SU-DHL-6 (cell line): ENCODE results near the gene CFAP107.

ENCODE experiments used
- H2AFZ ChIP-seq: fragments of 200-600 bp; sonication (generic); 2 replicates; pipeline ENCODE4 v1.6.1; 2014; ENCODE audit warnings: low read depth, mild to moderate bottlenecking, moderate library complexity, mixed read lengths, antibody characterized with exemption, low read length; ENCODE audit not compliant: severe bottlenecking
- H3F3A ChIP-seq: fragments of 200-600 bp; shearing (Covaris generic); 2 replicates; pipeline ENCODE4 v1.6.0; 2016; ENCODE audit warnings: antibody characterized with exemption, mild to moderate bottlenecking; ENCODE audit not compliant: insufficient read depth
- H3K27ac ChIP-seq: fragments of 200-600 bp; sonication (generic); 2 replicates; pipeline ENCODE4 v1.5.1; 2016; ENCODE audit warnings: low read depth, mild to moderate bottlenecking, low read length, moderate library complexity, mixed read lengths
- H3K27me3 ChIP-seq: fragments of 200-600 bp; sonication (generic), shearing (Covaris generic); 2 replicates; pipeline ENCODE4 v1.6.0; 2014; ENCODE audit warnings: mild to moderate bottlenecking, low read length
- H3K36me3 ChIP-seq: fragments of 200-600 bp; sonication (generic); 2 replicates; pipeline ENCODE4 v1.6.1; 2014; ENCODE audit warnings: mild to moderate bottlenecking, low read length, mixed read lengths
- H3K4me2 ChIP-seq: fragments of 300-600, 200-600 bp; shearing (Covaris generic), sonication (generic); 2 replicates; pipeline ENCODE4 v1.6.0; 2014; ENCODE audit warnings: low read length, low read depth, mild to moderate bottlenecking; ENCODE audit not compliant: poor library complexity, severe bottlenecking
- H3K4me3 ChIP-seq: fragments of 200-600 bp; sonication (generic); 2 replicates; pipeline ENCODE4 v1.5.1; 2014; ENCODE audit warnings: antibody characterized with exemption, low read length, mild to moderate bottlenecking, mixed read lengths; ENCODE audit not compliant: insufficient read depth, poor library complexity, severe bottlenecking
- H3K79me2 ChIP-seq: fragments of 200-600 bp; sonication (generic); 2 replicates; pipeline ENCODE4 v1.6.1; 2014; ENCODE audit warnings: mild to moderate bottlenecking, low read length, moderate library complexity; ENCODE audit not compliant: insufficient read depth
- H3K9ac ChIP-seq: fragments of 200-600 bp; sonication (generic); 2 replicates; pipeline ENCODE4 v1.7.0; 2014; ENCODE audit warnings: mild to moderate bottlenecking, low read length
- H3K9me2 ChIP-seq: fragments of 200-600 bp; sonication (generic); replicated peaks from 2 replicates; pipeline ENCODE4 v1.6.1; 2014; ENCODE audit warnings: low read length; ENCODE audit not compliant: insufficient read depth
- H3K9me3 ChIP-seq: fragments of 200-600 bp; sonication (generic); 2 replicates; pipeline ENCODE4 v1.6.1; 2014; ENCODE audit warnings: low read length, mixed read lengths; ENCODE audit not compliant: insufficient read depth
- H4K20me1 ChIP-seq: fragments of 200-600 bp; sonication (generic); 2 replicates; pipeline ENCODE4 v1.6.1; 2014; ENCODE audit warnings: low read depth, mild to moderate bottlenecking, antibody characterized with exemption, low read length, moderate library complexity, mixed read lengths
- CTCF ChIP-seq: fragments of 200-600 bp; sonication (generic); IDR thresholded peaks from one replicate; pipeline ENCODE4 v1.5.1; 2017; ENCODE audit warnings: antibody characterized with exemption, mild to moderate bottlenecking, low read length, moderate library complexity; ENCODE audit not compliant: insufficient read depth, poor library complexity, severe bottlenecking
- EZH2phosphoT487 ChIP-seq: fragments of 200-600 bp; sonication (generic), shearing (Covaris generic); conservative IDR thresholded peaks from 2 replicates; pipeline ENCODE4 v1.6.1; 2018; ENCODE audit warnings: mild to moderate bottlenecking, antibody characterized with exemption, low read length, moderate library complexity, mixed read lengths

The CFAP107 gene

GRCh38 chr1:12709091-12709491 lies 36.9 kb upstream of the CFAP107 start:
- TF ChIP-seq EZH2phosphoT487 = no peak
- TF ChIP-seq CTCF = no peak
- H4K20me1 ChIP-seq = no peaks in the 10 kb centered on the region
- no peak overlapping the region for H3K4me2 ChIP-seq
- H3K36me3 ChIP-seq = no peaks in the 10 kb centered on the region
- no peaks in the 10 kb centered on the region for H3K79me2 ChIP-seq
- no peak overlapping the region for H3K9ac ChIP-seq
- H3K27ac ChIP-seq = no peak overlapping the region
- no peaks in the 10 kb centered on the region for H3K9me2 ChIP-seq
- H3K27me3 ChIP-seq = no peaks in the 10 kb centered on the region
- no peak overlapping the region for H2AFZ ChIP-seq
- no peak overlapping the region for H3K4me3 ChIP-seq
- H3K9me3 ChIP-seq = no peaks in the 10 kb centered on the region
- no peaks in the 10 kb centered on the region for H3F3A ChIP-seq

GRCh38 chr1:12709696-12710095 lies 36.3 kb upstream of the CFAP107 start:
- no peaks in the 10 kb centered on the region for H3K27me3 ChIP-seq
- H3K36me3 ChIP-seq = no peaks in the 10 kb centered on the region
- no peak overlapping the region for H2AFZ ChIP-seq
- no peaks in the 10 kb centered on the region for H4K20me1 ChIP-seq
- no peaks in the 10 kb centered on the region for H3F3A ChIP-seq
- no peaks in the 10 kb centered on the region for H3K9me2 ChIP-seq
- TF ChIP-seq CTCF (no peak), EZH2phosphoT487 (no peak)
- no peaks in the 10 kb centered on the region for H3K79me2 ChIP-seq
- no peak overlapping the region for H3K9ac ChIP-seq
- no peak overlapping the region for H3K27ac ChIP-seq
- no peak overlapping the region for H3K4me2 ChIP-seq
- H3K9me3 ChIP-seq = no peaks in the 10 kb centered on the region
- no peak overlapping the region for H3K4me3 ChIP-seq

- Histone ChIP-seq H2AFZ (no peak overlapping the region), H3K4me3 (no peak overlapping the region), H3K27me3 (no peaks in the 10 kb centered on the region), H3K27ac (no peak overlapping the region), H3K36me3 (no peaks in the 10 kb centered on the region), H3K4me2 (no peak overlapping the region), H3K79me2 (no peaks in the 10 kb centered on the region), H3F3A (no peaks in the 10 kb centered on the region), H3K9me3 (no peaks in the 10 kb centered on the region), H3K9me2 (no peaks in the 10 kb centered on the region), H3K9ac (no peak overlapping the region), H4K20me1 (no peaks in the 10 kb centered on the region)
- TF ChIP-seq EZH2phosphoT487 (no peak), CTCF (no peak)
Observed at GRCh38 chr1:12711536-12711935, 34.5 kb upstream of the CFAP107 start.
